Prostate gland (tissue), 2 donors: Measurements from ENCODE around the gene SUMO3.

ENCODE experiments used
- POLR2A ChIP-seq: fragments of 450-650 bp; IDR thresholded peaks from one replicate; pipeline ENCODE4 v1.6.1; 2016; ENCODE audit warnings: antibody characterized with exemption, mild to moderate bottlenecking
- TF ChIP-seq, protein P1 (sequence below), 4 experiments: fragments of 200-600 bp in 2 of 4; fragments of 450-650 bp in 2 of 4; sonication (generic) in 2 of 4; IDR thresholded peaks; 1 replicate in 3 of 4; 2 replicates in 1 of 4; pipeline ENCODE4 v1.5.1; 2016 to 2019; ENCODE audit warnings: antibody characterized with exemption in 4 of 4, mild to moderate bottlenecking in 2 of 4, moderate library complexity in 2 of 4

GRCh38 chr21:44763050-44763378 is 54.8 kb downstream of the SUMO3 start:
- TF ChIP-seq, protein P1, sequence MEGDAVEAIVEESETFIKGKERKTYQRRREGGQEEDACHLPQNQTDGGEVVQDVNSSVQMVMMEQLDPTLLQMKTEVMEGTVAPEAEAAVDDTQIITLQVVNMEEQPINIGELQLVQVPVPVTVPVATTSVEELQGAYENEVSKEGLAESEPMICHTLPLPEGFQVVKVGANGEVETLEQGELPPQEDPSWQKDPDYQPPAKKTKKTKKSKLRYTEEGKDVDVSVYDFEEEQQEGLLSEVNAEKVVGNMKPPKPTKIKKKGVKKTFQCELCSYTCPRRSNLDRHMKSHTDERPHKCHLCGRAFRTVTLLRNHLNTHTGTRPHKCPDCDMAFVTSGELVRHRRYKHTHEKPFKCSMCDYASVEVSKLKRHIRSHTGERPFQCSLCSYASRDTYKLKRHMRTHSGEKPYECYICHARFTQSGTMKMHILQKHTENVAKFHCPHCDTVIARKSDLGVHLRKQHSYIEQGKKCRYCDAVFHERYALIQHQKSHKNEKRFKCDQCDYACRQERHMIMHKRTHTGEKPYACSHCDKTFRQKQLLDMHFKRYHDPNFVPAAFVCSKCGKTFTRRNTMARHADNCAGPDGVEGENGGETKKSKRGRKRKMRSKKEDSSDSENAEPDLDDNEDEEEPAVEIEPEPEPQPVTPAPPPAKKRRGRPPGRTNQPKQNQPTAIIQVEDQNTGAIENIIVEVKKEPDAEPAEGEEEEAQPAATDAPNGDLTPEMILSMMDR (IDR thresholded peaks at IDR 0.05): no peak
- no peak for TF ChIP-seq POLR2A
